GM10266 (cell line): Measurements from ENCODE around the gene ADAM15.

Source experiments
- DNase-seq: peaks from one replicate; pipeline ENCODE4 v3.0.0; 2012; ENCODE audit errors: extremely low spot score
- CTCF ChIP-seq: IDR thresholded peaks from 2 replicates; pipeline ENCODE4 v1.5.1; 2012; ENCODE audit warnings: mild to moderate bottlenecking, low read depth; ENCODE audit not compliant: control insufficient read depth, insufficient read depth; ENCODE audit errors: missing control alignments

The ADAM15 gene

GRCh38 chr1:155050560-155051341 lies at the start of gene ADAM15:
ADAM15 (plus strand) TSS chr1:155051316; CDS start chr1:155051387, 71 bp downstream.
- DNase-seq, result peak; percentile 99
- TF ChIP-seq CTCF, result peak; percentile 97

GRCh38 chr1:155001425-155001674 lies 49.8 kb upstream of the ADAM15 start:
- no peak for TF ChIP-seq CTCF
- no peak for DNase-seq

GRCh38 chr1:155001675-155002463 lies 49.2 kb upstream of the ADAM15 start:
- peak; percentile 57 for TF ChIP-seq CTCF
- peak; percentile 99 for DNase-seq

GRCh38 chr1:155002464-155003226 lies 48.5 kb upstream of the ADAM15 start, which contains the start of gene ZBTB7B:
ZBTB7B (plus strand) TSS chr1:155002802; CDS start chr1:155014661, 11,859 bp downstream.
- TF ChIP-seq CTCF, result no peak
- DNase-seq, result peak; percentile 79

GRCh38 chr1:155003227-155003765 lies 47.8 kb upstream of the ADAM15 start:
- no peak for TF ChIP-seq CTCF
- DNase-seq, result no peak

GRCh38 chr1:155003766-155004351 lies 47.3 kb upstream of the ADAM15 start:
- peak; percentile 60 for DNase-seq
- no peak for TF ChIP-seq CTCF
